GM19328 (cell line): ENCODE data around the gene OSCP1.
"Not testable (repeated sequence)": the region's sequence is repeated elsewhere in the genome, so short reads cannot be mapped to it uniquely, and the experiment has no call there.

Source experiments
- ATAC-seq: cut with Tn5 transposase; IDR thresholded peaks from one replicate; pipeline ENCODE4 v1.9.1; 2021; ENCODE audit warnings: mild to moderate bottlenecking, moderate library complexity; ENCODE audit not compliant: unreplicated experiment

Gene OSCP1, protein sequence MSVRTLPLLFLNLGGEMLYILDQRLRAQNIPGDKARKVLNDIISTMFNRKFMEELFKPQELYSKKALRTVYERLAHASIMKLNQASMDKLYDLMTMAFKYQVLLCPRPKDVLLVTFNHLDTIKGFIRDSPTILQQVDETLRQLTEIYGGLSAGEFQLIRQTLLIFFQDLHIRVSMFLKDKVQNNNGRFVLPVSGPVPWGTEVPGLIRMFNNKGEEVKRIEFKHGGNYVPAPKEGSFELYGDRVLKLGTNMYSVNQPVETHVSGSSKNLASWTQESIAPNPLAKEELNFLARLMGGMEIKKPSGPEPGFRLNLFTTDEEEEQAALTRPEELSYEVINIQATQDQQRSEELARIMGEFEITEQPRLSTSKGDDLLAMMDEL

DNA sequence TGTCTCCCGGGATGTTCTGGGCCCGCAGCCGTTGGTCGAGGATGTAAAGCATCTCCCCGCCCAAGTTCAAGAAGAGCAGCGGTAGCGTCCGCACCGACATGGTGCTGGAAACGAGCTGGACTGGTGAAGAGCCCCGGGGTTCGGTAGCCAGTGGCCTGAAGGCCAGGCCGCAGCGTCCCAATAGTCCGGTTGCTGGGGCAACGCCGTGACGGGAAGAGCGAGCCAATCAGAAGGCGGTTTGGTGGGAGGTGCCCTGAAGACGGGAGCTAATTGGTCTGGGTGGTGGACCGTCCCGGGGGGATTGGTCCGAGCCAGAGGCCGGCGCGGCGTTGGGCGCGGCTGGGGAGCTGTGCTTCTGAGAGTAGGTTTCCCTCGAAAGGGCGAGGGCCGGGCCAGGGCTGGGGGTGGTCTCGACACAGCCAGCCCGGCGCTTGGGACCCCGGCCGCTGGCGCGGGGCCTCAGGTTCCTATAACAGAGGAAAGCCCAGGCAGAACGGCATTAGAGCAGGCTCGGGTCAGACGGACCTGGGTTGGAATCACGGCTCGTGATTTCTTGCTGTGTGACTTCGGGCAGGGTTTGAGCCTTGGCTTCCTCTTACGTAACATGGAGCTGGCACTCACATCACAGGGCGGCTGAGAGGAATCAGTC lies at the start of gene OSCP1:
Gene OSCP1, minus strand, starts transcription at position 182 of the 649 bp plus-strand sequence. Its CDS starts 82 bp downstream, at position 100.
- peak; percentile 96 for ATAC-seq

- ATAC-seq = no peak
Measured at GRCh38 chr1:36497207-36497606, 47.0 kb upstream of the OSCP1 start.

DNA sequence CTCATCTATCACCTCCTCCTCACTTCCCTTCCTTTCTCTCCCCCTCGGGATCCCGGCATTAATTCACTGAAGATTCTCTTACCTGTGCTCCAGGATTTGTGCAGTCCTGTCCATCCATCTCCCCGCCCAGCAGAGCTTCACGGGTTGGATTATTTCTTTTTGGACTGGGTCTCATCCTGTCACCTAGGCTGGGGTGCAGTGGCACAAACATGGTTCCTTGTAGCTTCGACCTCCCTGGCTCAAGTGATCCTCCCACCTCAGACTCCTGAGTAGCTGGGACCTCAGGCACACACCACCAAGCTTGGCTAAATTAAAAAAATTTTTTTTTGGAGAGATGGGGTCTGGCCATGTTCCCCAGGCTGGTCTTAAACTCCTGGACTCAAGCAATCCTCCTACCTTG lies 44.7 kb upstream of the OSCP1 start:
- ATAC-seq = no peak

DNA sequence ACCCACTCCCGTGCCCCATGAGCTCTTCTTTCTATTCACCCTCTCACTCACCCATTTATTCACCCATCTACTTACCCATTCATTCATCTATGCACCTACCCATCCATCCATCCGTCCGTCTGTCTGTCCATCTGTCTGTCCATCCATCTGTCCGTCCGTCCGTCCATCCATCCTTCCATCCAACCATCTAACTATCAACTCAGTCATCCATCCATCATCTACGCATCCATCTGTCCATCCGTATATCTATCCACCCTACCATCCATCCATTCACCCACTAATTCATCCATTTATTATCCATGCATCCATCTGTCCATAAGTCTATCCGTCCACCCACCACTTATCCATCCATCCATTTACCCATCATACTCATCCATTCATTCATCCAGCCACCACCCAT lies 43.3 kb upstream of the OSCP1 start:
- ATAC-seq = no peak

DNA sequence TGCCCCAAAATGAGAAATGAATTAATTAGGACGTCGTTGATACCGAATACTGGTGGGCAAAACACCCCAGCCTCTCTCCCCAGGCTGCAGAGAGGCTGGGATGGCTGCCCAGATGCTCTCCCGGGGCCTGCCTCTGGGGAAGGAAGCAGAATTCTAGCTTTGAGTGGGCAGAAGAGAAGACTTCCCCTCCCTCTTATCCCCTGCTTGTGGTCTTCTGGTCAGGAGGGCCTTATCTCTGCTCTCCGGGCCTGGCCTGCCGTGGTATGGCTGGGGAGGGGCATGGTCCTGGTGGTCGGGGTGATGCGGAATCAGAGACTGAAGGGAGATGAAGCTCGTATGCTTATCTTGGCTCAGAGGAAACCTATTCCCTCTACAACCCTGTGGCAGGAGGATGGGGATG lies 42.2 kb upstream of the OSCP1 start:
- no peak for ATAC-seq

- not testable (repeated sequence) for ATAC-seq
Measured at GRCh38 chr1:36489258-36490051, 39.2 kb upstream of the OSCP1 start.

GRCh38 chr1:36487906-36488305 lies 37.7 kb upstream of the OSCP1 start:
- no peak for ATAC-seq

- not testable (repeated sequence) for ATAC-seq
Measured at GRCh38 chr1:36487336-36487725, 37.1 kb upstream of the OSCP1 start.

- no peak for ATAC-seq
Measured at GRCh38 chr1:36486439-36487335, 36.4 kb upstream of the OSCP1 start.

GRCh38 chr1:36486093-36486438 lies 35.8 kb upstream of the OSCP1 start:
- ATAC-seq = no peak

DNA sequence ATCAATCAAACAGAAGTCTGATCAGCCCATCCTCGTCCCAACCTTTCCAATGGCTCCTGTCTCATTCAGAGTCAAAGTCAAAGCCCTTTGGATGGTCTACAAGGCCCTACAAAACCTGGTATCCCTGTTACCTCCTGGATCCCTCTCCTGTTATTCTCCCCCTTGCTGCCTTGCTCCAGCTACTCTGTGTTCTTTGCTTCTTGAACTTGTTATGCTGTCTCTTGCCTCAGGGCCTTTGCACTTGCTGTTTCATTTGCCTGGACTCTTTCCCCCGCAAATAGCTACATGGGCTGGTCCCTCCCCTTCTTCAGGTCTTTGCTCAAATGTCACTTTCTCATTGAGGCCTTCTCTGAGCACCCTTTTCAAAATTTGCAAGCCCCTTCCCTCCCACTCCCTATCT lies 33.8 kb upstream of the OSCP1 start:
- ATAC-seq = no peak

- ATAC-seq = no peak
Measured at GRCh38 chr1:36482724-36483388, 32.6 kb upstream of the OSCP1 start, which contains the start of gene CSF3R. Gene CSF3R, minus strand, starts transcription at chr1:36482913. Its CDS starts 3,417 bp downstream, at chr1:36479496.

DNA sequence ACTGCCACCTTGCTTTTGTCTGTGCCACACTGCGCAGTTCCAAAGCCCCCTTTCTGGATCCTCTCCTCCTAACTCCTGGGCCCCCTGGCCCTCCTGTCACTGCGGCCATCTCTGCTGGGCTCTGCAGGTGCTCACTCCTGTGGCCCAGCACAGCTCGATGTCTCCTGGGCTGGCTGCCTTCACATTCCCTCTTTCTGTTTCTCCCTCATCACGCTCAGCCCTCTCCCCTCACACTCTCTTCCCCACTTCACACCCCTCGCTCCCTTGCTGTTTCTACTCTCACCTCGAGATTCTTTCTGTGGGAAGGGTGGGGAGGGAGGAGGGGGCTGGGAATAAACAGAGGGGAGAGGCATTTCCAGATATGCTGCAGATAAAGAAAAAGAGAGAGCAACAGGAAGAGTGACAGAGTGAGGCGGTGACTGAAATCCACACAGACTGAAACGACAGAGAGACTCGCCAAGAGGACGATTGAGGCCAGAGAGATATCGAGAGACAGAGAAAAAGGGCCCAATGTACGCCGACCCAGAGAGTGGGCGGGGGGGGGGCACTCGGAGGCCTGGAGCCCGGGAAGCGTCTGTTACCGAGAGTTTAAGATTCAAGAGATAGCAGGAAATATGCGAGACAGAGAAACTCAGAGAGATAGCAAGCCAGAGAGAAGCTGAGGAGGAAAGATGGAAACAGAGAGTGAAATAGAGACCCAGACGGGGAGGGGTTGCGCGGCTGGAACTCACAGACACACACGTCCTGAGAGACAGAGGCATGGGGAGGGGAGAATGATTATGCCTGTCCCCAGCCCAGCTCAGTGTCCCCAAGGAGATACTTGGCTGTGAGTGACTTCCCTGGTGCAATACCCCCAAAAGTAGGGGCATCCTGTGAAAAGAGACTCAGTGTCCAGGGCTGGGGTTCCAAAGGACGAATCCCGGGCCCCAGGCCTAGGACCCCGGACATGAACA lies 31.8 kb upstream of the OSCP1 start:
- ATAC-seq = no peak

GRCh38 chr1:36481091-36481490 lies 30.8 kb upstream of the OSCP1 start:
- ATAC-seq = no peak

DNA sequence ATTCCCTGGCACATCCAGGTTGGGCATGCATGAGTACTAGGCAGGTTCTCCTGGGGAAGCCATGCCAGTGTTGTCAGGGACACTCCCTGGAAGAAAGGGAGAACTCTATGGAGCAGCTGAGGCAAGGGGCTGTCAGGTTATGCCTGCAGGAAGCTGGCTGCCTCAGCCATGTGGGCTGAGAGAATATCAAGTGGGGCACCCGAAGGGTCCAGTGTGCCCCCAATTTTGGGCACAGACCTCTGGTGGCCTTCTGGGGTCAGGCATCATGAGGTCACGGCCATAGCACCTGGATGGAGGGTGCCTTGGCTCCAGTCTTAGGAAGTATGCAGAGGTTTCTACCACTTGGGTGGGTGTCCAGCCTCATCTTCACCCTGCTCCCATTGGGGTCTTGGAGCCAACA lies 29.9 kb upstream of the OSCP1 start:
- ATAC-seq = no peak

GRCh38 chr1:36479505-36480051 lies 29.3 kb upstream of the OSCP1 start:
- no peak for ATAC-seq

GRCh38 chr1:36477615-36478014 lies 27.4 kb upstream of the OSCP1 start:
- ATAC-seq = not testable (repeated sequence)

DNA sequence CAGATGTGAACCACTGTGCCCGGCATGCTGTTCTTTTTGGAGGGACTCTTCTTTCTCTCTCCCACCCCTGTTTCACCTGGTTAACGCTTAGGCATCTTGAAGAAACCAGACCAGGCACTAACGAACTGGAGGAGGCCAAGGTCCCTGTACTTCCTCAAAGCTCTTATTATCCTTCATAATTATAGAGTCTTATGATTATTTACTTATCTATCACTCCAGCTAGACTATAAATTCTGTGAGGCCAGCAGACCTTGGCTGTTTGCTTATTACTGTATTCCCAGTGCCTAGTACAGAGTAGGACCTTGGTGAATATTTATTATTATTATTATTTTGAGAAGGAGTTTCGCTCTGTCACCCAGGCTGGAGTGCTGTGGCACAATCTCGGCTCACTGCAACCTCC lies 26.7 kb upstream of the OSCP1 start:
- ATAC-seq = no peak
